Muscle of back (tissue), 11 donors: ENCODE data around the gene PAX5. TPM values are rescaled to one million over a fixed set of nuclear protein-coding genes. Genes with fewer than 3 reads are reported as not detected.
A peak's percentile ranks its signal among the peaks of the same experiment; 100 is the strongest.
"Not testable (repeated sequence)": the region's sequence is repeated elsewhere in the genome, so short reads cannot be mapped to it uniquely, and the experiment has no call there.

Source experiments
- DNase-seq, 3 donors: peaks; one replicate each; pipeline versions ENCODE4 v3.0.0 to v3.0.0-alpha.2; 2013
- polyA plus RNA-seq, 10 donors: library from polyadenylated mRNA; unstranded; fragments of 120-200 nt; gene quantifications; one replicate each; pipeline ENCODE4 v1.2.1, GENCODE V29; 2013; ENCODE audit not compliant: insufficient read length in 10 of 10

The PAX5 gene
- polyA plus RNA-seq, 10 donors = 0.01 to 0.50 (median 0.26) TPM

- DNase-seq = no peak
These were observed 152.8 kb downstream of the PAX5 start for GRCh38 chr9:36881316-36881715.

- no peak for DNase-seq
These were observed 154.0 kb downstream of the PAX5 start for GRCh38 chr9:36880075-36880474.

GRCh38 chr9:36878986-36879982 lies 154.8 kb downstream of the PAX5 start:
- DNase-seq = no peak

- DNase-seq = no peak
These were observed 156.8 kb downstream of the PAX5 start for GRCh38 chr9:36877239-36877638.

- DNase-seq = no peak
These were observed 158.0 kb downstream of the PAX5 start for GRCh38 chr9:36876056-36876455.

GRCh38 chr9:36874921-36875320 lies 159.1 kb downstream of the PAX5 start:
- DNase-seq = no peak

- DNase-seq = no peak
These were observed 159.8 kb downstream of the PAX5 start for GRCh38 chr9:36874261-36874660.

- DNase-seq = peak in 2 of 3 donors; percentile 35 to 43
These were observed 160.7 kb downstream of the PAX5 start for GRCh38 chr9:36873247-36873875.

GRCh38 chr9:36872641-36873040 lies 161.4 kb downstream of the PAX5 start:
- no peak for DNase-seq

GRCh38 chr9:36871606-36872005 lies 162.5 kb downstream of the PAX5 start:
- DNase-seq = no peak

GRCh38 chr9:36870960-36871359 lies 163.1 kb downstream of the PAX5 start:
- DNase-seq = no peak

GRCh38 chr9:36869605-36870004 lies 164.5 kb downstream of the PAX5 start:
- DNase-seq = not testable (repeated sequence)

- no peak for DNase-seq
These were observed 165.3 kb downstream of the PAX5 start for GRCh38 chr9:36868586-36869282.

GRCh38 chr9:36867672-36868471 lies 166.2 kb downstream of the PAX5 start:
- DNase-seq = no peak

- DNase-seq = no peak
These were observed 166.8 kb downstream of the PAX5 start for GRCh38 chr9:36867241-36867640.

- DNase-seq = no peak
These were observed 167.2 kb downstream of the PAX5 start for GRCh38 chr9:36866840-36867239.

- no peak for DNase-seq
These were observed 168.1 kb downstream of the PAX5 start for GRCh38 chr9:36865731-36866635.

GRCh38 chr9:36864491-36865410 lies 169.3 kb downstream of the PAX5 start:
- DNase-seq = no peak
